ENCODE results near the gene FBXO47. TPM values are rescaled to one million over a fixed set of nuclear protein-coding genes. Genes with fewer than 3 reads are reported as not detected.

The FBXO47 gene
- total RNA-seq, 4 donors from 2014 or later, result 0.26 TPM; not detected in 3

DNA sequence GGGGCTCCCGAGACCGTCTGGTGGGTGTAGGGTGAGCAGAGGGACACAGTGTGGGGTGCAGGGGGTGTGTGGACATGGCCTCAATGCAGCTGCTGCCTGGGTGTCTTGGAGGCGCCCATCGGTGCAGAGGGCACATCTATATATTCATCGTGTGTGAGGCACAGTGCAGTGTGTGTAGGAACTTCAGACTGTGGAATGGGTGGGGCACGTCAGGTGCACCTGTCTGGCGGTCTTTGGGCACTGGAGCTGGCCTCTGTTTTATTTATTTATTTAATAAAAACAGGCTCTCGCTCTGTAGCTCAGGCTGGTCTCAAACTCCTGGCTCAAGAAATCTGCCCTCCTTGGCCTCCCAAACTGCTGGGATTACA is 80.6 kb downstream of the FBXO47 start:
- peak overlapping the region in 1 of 4 donors; percentile 48 for H3K27ac ChIP-seq (replicated peaks in 1 of 4)
- H3K4me1 ChIP-seq, result peaks cover 57 to 91% (median 75%) of the 10 kb centered on the region in 4 donors
- H3K27me3 ChIP-seq, result no peaks in the 10 kb centered on the region
- TF ChIP-seq POLR2A (IDR thresholded peaks at IDR 0.05; ENCODE audit: low read depth) (no peak), POLR2AphosphoS5 (IDR thresholded peaks at IDR 0.05) (no peak), EP300 (IDR thresholded peaks at IDR 0.05) (no peak)
- TF ChIP-seq, protein P1, sequence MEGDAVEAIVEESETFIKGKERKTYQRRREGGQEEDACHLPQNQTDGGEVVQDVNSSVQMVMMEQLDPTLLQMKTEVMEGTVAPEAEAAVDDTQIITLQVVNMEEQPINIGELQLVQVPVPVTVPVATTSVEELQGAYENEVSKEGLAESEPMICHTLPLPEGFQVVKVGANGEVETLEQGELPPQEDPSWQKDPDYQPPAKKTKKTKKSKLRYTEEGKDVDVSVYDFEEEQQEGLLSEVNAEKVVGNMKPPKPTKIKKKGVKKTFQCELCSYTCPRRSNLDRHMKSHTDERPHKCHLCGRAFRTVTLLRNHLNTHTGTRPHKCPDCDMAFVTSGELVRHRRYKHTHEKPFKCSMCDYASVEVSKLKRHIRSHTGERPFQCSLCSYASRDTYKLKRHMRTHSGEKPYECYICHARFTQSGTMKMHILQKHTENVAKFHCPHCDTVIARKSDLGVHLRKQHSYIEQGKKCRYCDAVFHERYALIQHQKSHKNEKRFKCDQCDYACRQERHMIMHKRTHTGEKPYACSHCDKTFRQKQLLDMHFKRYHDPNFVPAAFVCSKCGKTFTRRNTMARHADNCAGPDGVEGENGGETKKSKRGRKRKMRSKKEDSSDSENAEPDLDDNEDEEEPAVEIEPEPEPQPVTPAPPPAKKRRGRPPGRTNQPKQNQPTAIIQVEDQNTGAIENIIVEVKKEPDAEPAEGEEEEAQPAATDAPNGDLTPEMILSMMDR (IDR thresholded peaks at IDR 0.05), result no peak
- intact Hi-C loops (cut with DNase I), result no loop called here
- DNase-seq (ENCODE audit: extremely low spot score), result no peak
- peaks cover 22 to 72% (median 48%) of the 10 kb centered on the region in 4 donors for H3K36me3 ChIP-seq
- no peaks in the 10 kb centered on the region for H3K9me3 ChIP-seq
- H3K4me3 ChIP-seq, result no peak overlapping the region
- 62% methylated on average over 8 of the region's 8 CpGs for WGBS

Small RNAs within 50 kb of the gene (small RNA-seq; reads per million reads assigned to genes)
- 0 reads per million in 3 donors for gene MIR6779

Other genes with a start within 250 kb of the FBXO47 start
- 10 to 100 TPM; 10.1 to 18.5 (median 18.0) TPM for gene CISD3, start 237.1 kb downstream of the FBXO47 start, total RNA-seq
- gene PCGF2, start 219.1 kb downstream of the FBXO47 start, total RNA-seq, result 10 to 100 TPM; 10.3 to 15.7 (median 12.4) TPM
- gene PSMB3, start 214.7 kb downstream of the FBXO47 start, total RNA-seq, result 100 to 1,000 TPM; 122 to 158 (median 137) TPM
- gene PIP4K2B, start 167.8 kb downstream of the FBXO47 start, total RNA-seq, result 10 to 100 TPM; 39.5 to 72.1 (median 53.2) TPM
- gene CWC25, start 142.1 kb downstream of the FBXO47 start, total RNA-seq, result 10 to 100 TPM; 16.5 to 27.8 (median 19.6) TPM
- gene RPL23, start 113.7 kb downstream of the FBXO47 start, total RNA-seq, result 1,000 to 10,000 TPM in 2 of 4 donors, 100 to 1,000 TPM in 2; 721 to 1,711 (median 1,283) TPM
- 100 to 1,000 TPM in 1 of 4 donors, 10 to 100 TPM in 3; 46.9 to 102 (median 74.7) TPM for gene LASP1, start 97.3 kb downstream of the FBXO47 start, total RNA-seq
- gene PLXDC1, start 184.2 kb upstream of the FBXO47 start, total RNA-seq, result 10 to 100 TPM in 2 of 4 donors, 1 to 10 TPM in 2; 7.5 to 17.0 (median 11.0) TPM
- 1 to 10 TPM in 1 of 4 donors, not detected in 3; 1.7 TPM for gene ARL5C, start 198.8 kb upstream of the FBXO47 start, total RNA-seq
- 1 to 10 TPM; 3.1 to 8.0 (median 5.4) TPM for gene CACNB1, start 230.3 kb upstream of the FBXO47 start, total RNA-seq
- gene RPL19, start 232.9 kb upstream of the FBXO47 start, total RNA-seq, result 1,000 to 10,000 TPM; 1,760 to 2,905 (median 2,361) TPM

All from esophagus muscularis mucosa (tissue), 4 donors.